Inflammatory macrophage treated with lipopolysaccharide for 1 hour (primary cell): ENCODE results near the gene HMGXB4.

Experiments used
- DNase-seq, 2 donors: peaks; one replicate each; pipeline ENCODE4 v3.0.0-alpha.2; 2020 to 2022

HMGXB4 gene

GRCh38 chr22:35264986-35265385, 7.7 kb downstream of the HMGXB4 start:
- DNase-seq: no peak

- no peak for DNase-seq
Measured at GRCh38 chr22:35266277-35266676, 9.0 kb downstream of the HMGXB4 start.

GRCh38 chr22:35269630-35270029, 12.3 kb downstream of the HMGXB4 start:
- no peak for DNase-seq

GRCh38 chr22:35274154-35274871, 17.0 kb downstream of the HMGXB4 start:
- DNase-seq: no peak

GRCh38 chr22:35275580-35275979, 18.3 kb downstream of the HMGXB4 start:
- no peak for DNase-seq

GRCh38 chr22:35276019-35276418, 18.7 kb downstream of the HMGXB4 start:
- DNase-seq: no peak

- DNase-seq: no peak
Measured at GRCh38 chr22:35288116-35288515, 30.8 kb downstream of the HMGXB4 start.

- DNase-seq: no peak
Measured at GRCh38 chr22:35292786-35293185, 35.5 kb downstream of the HMGXB4 start.

GRCh38 chr22:35296051-35296450, 38.8 kb downstream of the HMGXB4 start:
- DNase-seq: no peak

- DNase-seq: peak in 1 of 2 donors; percentile 23
Measured at GRCh38 chr22:35299217-35299672, 42.0 kb downstream of the HMGXB4 start.

- DNase-seq: peak; percentile 96 to 100
Measured at GRCh38 chr22:35299673-35300499, 42.6 kb downstream of the HMGXB4 start, which contains the start of gene TOM1. Gene TOM1, plus strand, starts transcription at chr22:35299894. Its CDS starts 35 bp downstream, at chr22:35299929.

- DNase-seq: peak; percentile 99 to 100
Measured at GRCh38 chr22:35301372-35301874, 44.1 kb downstream of the HMGXB4 start.

- no peak for DNase-seq
Measured at GRCh38 chr22:35303029-35303624, 45.8 kb downstream of the HMGXB4 start.

GRCh38 chr22:35305525-35306070, 48.3 kb downstream of the HMGXB4 start:
- DNase-seq: no peak

- no peak for DNase-seq
Measured at GRCh38 chr22:35306350-35306967, 49.2 kb downstream of the HMGXB4 start.

- no peak for DNase-seq
Measured at GRCh38 chr22:35307372-35307771, 50.1 kb downstream of the HMGXB4 start.

GRCh38 chr22:35307892-35308291, 50.6 kb downstream of the HMGXB4 start:
- DNase-seq: no peak

- peak; percentile 19 to 30 for DNase-seq
Measured at GRCh38 chr22:35308480-35309021, 51.3 kb downstream of the HMGXB4 start.

- DNase-seq: no peak
Measured at GRCh38 chr22:35310556-35311550, 53.6 kb downstream of the HMGXB4 start.

- no peak for DNase-seq
Measured at GRCh38 chr22:35311551-35311999, 54.3 kb downstream of the HMGXB4 start.
